HEK293 (cell line): ENCODE data around the gene SHC3.

Experiments used
- CTCF ChIA-PET: fragments of 350-600 bp; formaldehyde crosslinking; extraction: SDS; loops from one replicate; lab custom pipeline; 2021; ENCODE audit warnings: antibody characterized with exemption; lab: Yijun Ruan, JAX
- POLR2A ChIA-PET: fragments of 300-600 bp; formaldehyde crosslinking; extraction: SDS; loops from one replicate; lab custom pipeline; 2020; ENCODE audit warnings: antibody characterized with exemption, inconsistent platforms; lab: Yijun Ruan, JAX
- H3K27ac ChIP-seq: fragments of 200-500 bp; sonication (Bioruptor generic); 2 replicates; pipeline ENCODE4 v1.5.1; 2014; ENCODE audit warnings: low read depth, low read length, control low read depth, inconsistent platforms; ENCODE audit errors: extremely low read depth
- H3K36me3 ChIP-seq, 2 experiments: fragments of 200-500 bp in 1 of 2; sonication (Bioruptor generic) in 1 of 2; 1 replicate in 1 of 2; 2 replicates in 1 of 2; pipeline ENCODE4 v1.5.1; 2014 to 2017; ENCODE audit warnings: inconsistent platforms in 2 of 2, low read length in 2 of 2; ENCODE audit not compliant: control insufficient read depth in 2 of 2, insufficient read depth in 1 of 2
- H3K4me1 ChIP-seq: fragments of 200-500 bp; sonication (Bioruptor generic); 2 replicates; pipeline ENCODE4 v1.5.1; 2014; ENCODE audit warnings: mild to moderate bottlenecking, low read length, inconsistent platforms; ENCODE audit not compliant: control insufficient read depth, insufficient read depth
- H3K4me3 ChIP-seq: 2 replicates; pipeline ENCODE4 v1.5.1; 2011; ENCODE audit warnings: low read depth, mild to moderate bottlenecking, control low read depth, low read length, moderate library complexity
- H3K9me3 ChIP-seq: fragments of 200-500 bp; sonication (Bioruptor generic); 2 replicates; pipeline ENCODE4 v1.5.1; 2014; ENCODE audit warnings: low read depth, low read length, inconsistent platforms; ENCODE audit not compliant: control insufficient read depth, insufficient read depth
- GLIS1 ChIP-seq: fragments of 450-650 bp; formaldehyde crosslinking; IDR thresholded peaks from 2 replicates; pipeline ENCODE4 v1.5.1; 2016; ENCODE audit warnings: missing biosample characterization, missing genetic modification characterization
- KLF17 ChIP-seq: fragments of 450-650 bp; formaldehyde crosslinking; IDR thresholded peaks from 2 replicates; pipeline ENCODE4 v1.5.1; 2016; ENCODE audit warnings: missing biosample characterization, missing genetic modification characterization
- PBX3 ChIP-seq: sonication (generic); formaldehyde crosslinking; IDR thresholded peaks from 2 replicates; pipeline ENCODE4 v1.8.1; 2022; ENCODE audit warnings: mild to moderate bottlenecking, moderate library complexity, missing genetic modification reagents
- PRDM2 ChIP-seq: fragments of 450-650 bp; formaldehyde crosslinking; IDR thresholded peaks from 2 replicates; pipeline ENCODE4 v1.5.1; 2016; ENCODE audit warnings: missing biosample characterization, missing genetic modification characterization, borderline replicate concordance
- SCRT2 ChIP-seq: fragments of 450-650 bp; formaldehyde crosslinking; IDR thresholded peaks from 2 replicates; pipeline ENCODE4 v1.5.1; 2016; ENCODE audit warnings: missing biosample characterization, missing genetic modification characterization
- SP7 ChIP-seq: fragments of 450-650 bp; formaldehyde crosslinking; IDR thresholded peaks from 2 replicates; pipeline ENCODE4 v1.5.1; 2016; ENCODE audit warnings: missing biosample characterization, missing genetic modification characterization
- TCF7L2 ChIP-seq: IDR thresholded peaks from 2 replicates; pipeline ENCODE4 v1.6.1; 2011; ENCODE audit warnings: low read depth, mild to moderate bottlenecking, inconsistent platforms, low read length, moderate library complexity, borderline replicate concordance
- ZIC2 ChIP-seq: fragments of 450-650 bp; formaldehyde crosslinking; IDR thresholded peaks from 2 replicates; pipeline ENCODE4 v1.5.1; 2016; ENCODE audit warnings: missing biosample characterization, missing genetic modification characterization
- ZNF132 ChIP-seq: fragments of 450-650 bp; formaldehyde crosslinking; IDR thresholded peaks from 2 replicates; pipeline ENCODE4 v1.5.1; 2017; ENCODE audit warnings: missing biosample characterization, missing genetic modification characterization, borderline replicate concordance
- ZNF174 ChIP-seq: fragments of 450-650 bp; formaldehyde crosslinking; IDR thresholded peaks from 2 replicates; pipeline ENCODE4 v1.5.0; 2017; ENCODE audit warnings: missing biosample characterization, mild to moderate bottlenecking, missing genetic modification characterization
- ZNF175 ChIP-seq: fragments of 450-650 bp; formaldehyde crosslinking; IDR thresholded peaks from 2 replicates; pipeline ENCODE4 v1.5.1; 2016; ENCODE audit warnings: missing biosample characterization, missing genetic modification characterization
- ZNF223 ChIP-seq: fragments of 450-650 bp; formaldehyde crosslinking; IDR thresholded peaks from 2 replicates; pipeline ENCODE4 v1.5.1; 2016; ENCODE audit warnings: missing biosample characterization, missing genetic modification characterization
- ZNF311 ChIP-seq: fragments of 450-650 bp; formaldehyde crosslinking; IDR thresholded peaks from 2 replicates; pipeline ENCODE4 v1.5.1; 2017; ENCODE audit warnings: missing biosample characterization, missing genetic modification characterization, borderline replicate concordance
- ZNF324 ChIP-seq: fragments of 450-650 bp; formaldehyde crosslinking; IDR thresholded peaks from 2 replicates; pipeline ENCODE4 v1.5.1; 2016; ENCODE audit warnings: missing biosample characterization, missing genetic modification characterization
- ZNF362 ChIP-seq: fragments of 450-650 bp; formaldehyde crosslinking; IDR thresholded peaks from 2 replicates; pipeline ENCODE4 v1.5.1; 2016; ENCODE audit warnings: missing biosample characterization, missing genetic modification characterization
- ZNF423 ChIP-seq: fragments of 450-650 bp; formaldehyde crosslinking; IDR thresholded peaks from 2 replicates; pipeline ENCODE4 v1.5.1; 2016; ENCODE audit warnings: missing biosample characterization, missing genetic modification characterization
- ZNF623 ChIP-seq: fragments of 450-650 bp; formaldehyde crosslinking; IDR thresholded peaks from 2 replicates; pipeline ENCODE4 v1.5.1; 2016; ENCODE audit warnings: missing biosample characterization, missing genetic modification characterization
- ZNF629 ChIP-seq: fragments of 450-650 bp; formaldehyde crosslinking; IDR thresholded peaks from 2 replicates; pipeline ENCODE4 v1.5.1; 2017; ENCODE audit warnings: missing biosample characterization, missing genetic modification characterization
- ZNF701 ChIP-seq: fragments of 450-650 bp; formaldehyde crosslinking; IDR thresholded peaks from 2 replicates; pipeline ENCODE4 v1.5.1; 2016; ENCODE audit warnings: missing biosample characterization, missing genetic modification characterization
- ZNF747 ChIP-seq: fragments of 450-650 bp; formaldehyde crosslinking; IDR thresholded peaks from 2 replicates; pipeline ENCODE4 v1.5.1; 2016; ENCODE audit warnings: missing biosample characterization, missing genetic modification characterization
- ZNF792 ChIP-seq: fragments of 450-650 bp; formaldehyde crosslinking; IDR thresholded peaks from 2 replicates; pipeline ENCODE4 v1.5.1; 2016; ENCODE audit warnings: missing biosample characterization, missing genetic modification characterization
- ZSCAN5A ChIP-seq: fragments of 450-650 bp; formaldehyde crosslinking; IDR thresholded peaks from 2 replicates; pipeline ENCODE4 v1.5.1; 2016; ENCODE audit warnings: missing biosample characterization, missing genetic modification characterization

SHC3 gene

GRCh38 chr9:88960632-88961031 lies 218.0 kb downstream of the SHC3 start:
- H3K36me3 ChIP-seq: no peaks in the 10 kb centered on the region
- H3K4me1 ChIP-seq: no peaks in the 10 kb centered on the region
- TF ChIP-seq ZNF623 (peak; percentile 48), ZNF747 (no peak)
- TF ChIP-seq, all 188 proteins: peak for 1
- POLR2A ChIA-PET: no interaction called here
- Histone ChIP-seq H3K9me3 (no peaks in the 10 kb centered on the region), H3K27ac (no peak overlapping the region), H3K4me3 (no peak overlapping the region)
- CTCF ChIA-PET: no interaction called here

GRCh38 chr9:88959727-88960469 lies 218.7 kb downstream of the SHC3 start:
- no peak for TF ChIP-seq TCF7L2
- no peak for TF ChIP-seq ZNF362 (tag by site-specific recombination)
- no peak for TF ChIP-seq ZNF629 (tag by site-specific recombination)
- no peak for TF ChIP-seq ZNF175 (tag by site-specific recombination)
- TF ChIP-seq ZIC2 (tag by site-specific recombination): no peak
- TF ChIP-seq KLF17: no peak
- no peak for TF ChIP-seq SCRT2 (tag by site-specific recombination)
- TF ChIP-seq ZSCAN5A: no peak
- no peak for TF ChIP-seq ZNF701 (tag by site-specific recombination)
- ChIA-PET CTCF (no interaction called here), POLR2A (no interaction called here)
- H3K27ac ChIP-seq: no peak overlapping the region
- H3K4me1 ChIP-seq: no peaks in the 10 kb centered on the region
- H3K36me3 ChIP-seq: no peaks in the 10 kb centered on the region
- H3K4me3 ChIP-seq: no peak overlapping the region
- no peaks in the 10 kb centered on the region for H3K9me3 ChIP-seq

GRCh38 chr9:88957526-88957925 lies 221.1 kb downstream of the SHC3 start:
- ChIA-PET CTCF (no interaction called here), POLR2A (no interaction called here)
- no peaks in the 10 kb centered on the region for H3K9me3 ChIP-seq
- no peaks in the 10 kb centered on the region for H3K4me1 ChIP-seq
- no peak overlapping the region for H3K27ac ChIP-seq
- no peak overlapping the region for H3K4me3 ChIP-seq
- H3K36me3 ChIP-seq: no peaks in the 10 kb centered on the region
- TF ChIP-seq ZNF174 (tag by site-specific recombination): no peak
- no peak for TF ChIP-seq ZNF324
- no peak for TF ChIP-seq SP7 (tag by site-specific recombination)
- TF ChIP-seq ZNF747: no peak
- peak; percentile 56 for TF ChIP-seq ZIC2 (tag by site-specific recombination)
- no peak for TF ChIP-seq ZNF792 (tag by site-specific recombination)
- peak; percentile 27; the same call in 1 of the 2 replicates for TF ChIP-seq GLIS1 (tag by site-specific recombination)
- TF ChIP-seq ZNF311 (tag by site-specific recombination): no peak
- no peak for TF ChIP-seq ZNF423 (tag by site-specific recombination)
- no peak for TF ChIP-seq PRDM2 (tag by site-specific recombination)
- no peak for TF ChIP-seq ZNF223 (tag by site-specific recombination)
- no peak for TF ChIP-seq ZNF132 (tag by site-specific recombination)
- TF ChIP-seq PBX3 (CRISPR knock-in tag): no peak
